ENCODE results near the gene ADIPOR2. TPM values are rescaled to one million over a fixed set of nuclear protein-coding genes. Genes with fewer than 3 reads are reported as not detected.

Gene ADIPOR2
- total and polyA plus RNA-seq, 2 experiments from 2014 or later: 5.8 to 25.7 TPM

DNA sequence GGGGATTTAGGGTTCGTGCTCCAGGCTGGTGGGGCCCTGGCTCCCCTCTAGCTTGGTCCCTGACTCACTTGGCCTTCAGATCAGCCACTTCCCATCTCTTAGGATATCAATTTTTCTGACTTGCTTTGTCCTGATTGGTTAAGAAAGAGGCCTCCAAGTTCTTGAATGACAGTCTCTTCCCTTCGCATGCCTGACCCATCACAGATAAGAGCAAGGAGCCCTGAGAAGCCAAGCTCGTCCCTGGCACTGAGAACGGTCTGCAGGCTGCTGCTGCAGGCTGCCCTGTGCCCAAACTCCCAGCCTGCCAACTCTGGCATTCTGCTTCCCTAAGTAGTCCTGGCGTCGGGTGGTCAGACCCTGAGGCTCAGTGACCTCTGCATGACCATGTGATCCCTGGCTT, 128.7 kb downstream of the ADIPOR2 start:
- H3K36me3 ChIP-seq: no peaks in the 10 kb centered on the region
- H3K27me3 ChIP-seq: peaks cover 41% of the 10 kb centered on the region
- H3K4me1 ChIP-seq (ENCODE audit: low read depth): peaks cover 11% of the 10 kb centered on the region
- no peak overlapping the region for H3K4me3 ChIP-seq
- TF ChIP-seq, protein P1, sequence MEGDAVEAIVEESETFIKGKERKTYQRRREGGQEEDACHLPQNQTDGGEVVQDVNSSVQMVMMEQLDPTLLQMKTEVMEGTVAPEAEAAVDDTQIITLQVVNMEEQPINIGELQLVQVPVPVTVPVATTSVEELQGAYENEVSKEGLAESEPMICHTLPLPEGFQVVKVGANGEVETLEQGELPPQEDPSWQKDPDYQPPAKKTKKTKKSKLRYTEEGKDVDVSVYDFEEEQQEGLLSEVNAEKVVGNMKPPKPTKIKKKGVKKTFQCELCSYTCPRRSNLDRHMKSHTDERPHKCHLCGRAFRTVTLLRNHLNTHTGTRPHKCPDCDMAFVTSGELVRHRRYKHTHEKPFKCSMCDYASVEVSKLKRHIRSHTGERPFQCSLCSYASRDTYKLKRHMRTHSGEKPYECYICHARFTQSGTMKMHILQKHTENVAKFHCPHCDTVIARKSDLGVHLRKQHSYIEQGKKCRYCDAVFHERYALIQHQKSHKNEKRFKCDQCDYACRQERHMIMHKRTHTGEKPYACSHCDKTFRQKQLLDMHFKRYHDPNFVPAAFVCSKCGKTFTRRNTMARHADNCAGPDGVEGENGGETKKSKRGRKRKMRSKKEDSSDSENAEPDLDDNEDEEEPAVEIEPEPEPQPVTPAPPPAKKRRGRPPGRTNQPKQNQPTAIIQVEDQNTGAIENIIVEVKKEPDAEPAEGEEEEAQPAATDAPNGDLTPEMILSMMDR (IDR thresholded peaks at IDR 0.05; ENCODE audit: low read depth, low read length): no peak
- no peak overlapping the region for H3K27ac ChIP-seq
- no peaks in the 10 kb centered on the region for H3K9me3 ChIP-seq (ENCODE audit: low read depth)
- no peak for DNase-seq (ENCODE audit: low read depth in 1 of 2, low spot score in 1 of 2)

DNA sequence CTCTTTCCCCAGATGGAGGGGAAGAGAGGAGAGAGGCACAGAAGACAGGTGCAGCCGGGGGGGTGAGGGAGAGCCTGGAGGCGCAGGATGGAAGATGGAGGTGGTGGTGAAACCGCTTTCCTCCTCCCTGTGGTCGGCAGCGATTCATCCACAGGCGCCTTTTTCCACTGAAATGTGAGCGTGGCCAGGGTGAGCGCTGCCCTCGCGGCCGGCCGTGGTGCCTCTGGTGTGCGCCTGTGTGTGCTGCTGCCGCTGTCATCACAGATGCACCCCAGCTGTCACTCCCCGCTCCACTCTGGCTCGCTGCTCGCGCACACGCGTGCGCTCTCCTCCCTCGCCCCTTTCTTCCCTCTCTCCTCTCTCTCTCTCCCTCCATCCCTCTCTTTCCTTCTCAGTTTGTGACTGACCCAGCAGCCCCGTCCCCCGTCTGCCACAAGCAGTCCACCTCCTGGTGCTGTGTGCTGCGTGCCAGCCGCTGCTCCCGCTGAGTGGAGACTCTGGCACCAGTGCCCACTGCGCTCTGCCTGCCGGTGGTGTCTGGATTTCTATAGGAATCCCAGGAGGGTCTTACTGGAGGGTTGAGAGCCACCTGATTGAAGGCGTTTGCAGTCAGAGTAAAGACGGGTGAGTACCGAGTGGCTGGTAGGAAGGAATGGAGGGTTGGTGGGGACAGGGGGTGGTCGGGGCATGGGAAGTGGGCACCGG, 129.5 kb downstream of the ADIPOR2 start, which contains the start of gene LRTM2:
Gene LRTM2 (plus strand): TSS at position 375 of the 705 bp plus-strand sequence. CDS start 7,584 bp downstream, outside the sequence.
- no peaks in the 10 kb centered on the region for H3K9me3 ChIP-seq (ENCODE audit: low read depth)
- H3K4me1 ChIP-seq (ENCODE audit: low read depth): peaks cover 11% of the 10 kb centered on the region
- TF ChIP-seq, protein P1 (IDR thresholded peaks at IDR 0.05; ENCODE audit: low read depth, low read length): no peak
- H3K4me3 ChIP-seq: no peak within 1 kb of the TSS
- H3K27ac ChIP-seq: no peak within 1 kb of the TSS
- peaks cover 41% of the 10 kb centered on the region for H3K27me3 ChIP-seq
- no peaks in the 10 kb centered on the region for H3K36me3 ChIP-seq
- DNase-seq (ENCODE audit: low read depth in 1 of 2, low spot score in 1 of 2): no peak

DNA sequence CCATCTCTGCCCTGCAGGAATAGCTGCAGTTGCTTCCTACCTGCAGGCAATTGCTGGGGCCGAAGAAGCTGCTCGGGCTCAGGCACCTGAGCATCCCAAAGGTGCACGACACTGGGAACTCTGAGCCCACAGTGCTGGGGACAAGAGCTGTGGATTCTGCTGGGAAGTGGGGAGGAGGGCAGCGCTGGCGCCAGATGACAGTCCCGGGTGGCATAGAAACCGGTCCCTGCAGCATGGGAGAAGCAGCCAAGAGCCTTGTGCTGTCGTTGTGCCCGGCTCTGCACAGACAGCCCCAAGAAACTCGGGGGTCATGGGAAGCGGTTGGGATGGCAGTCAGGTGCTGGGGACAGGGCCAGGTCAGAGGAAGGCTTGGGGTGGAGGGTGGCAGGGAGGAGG, 130.0 kb downstream of the ADIPOR2 start:
- TF ChIP-seq, protein P1 (IDR thresholded peaks at IDR 0.05; ENCODE audit: low read depth, low read length): no peak
- peaks cover 41% of the 10 kb centered on the region for H3K27me3 ChIP-seq
- DNase-seq (ENCODE audit: low read depth in 1 of 2, low spot score in 1 of 2): no peak
- no peaks in the 10 kb centered on the region for H3K36me3 ChIP-seq
- peaks cover 11% of the 10 kb centered on the region for H3K4me1 ChIP-seq (ENCODE audit: low read depth)
- no peak overlapping the region for H3K27ac ChIP-seq
- no peak overlapping the region for H3K4me3 ChIP-seq
- H3K9me3 ChIP-seq (ENCODE audit: low read depth): no peaks in the 10 kb centered on the region

DNA sequence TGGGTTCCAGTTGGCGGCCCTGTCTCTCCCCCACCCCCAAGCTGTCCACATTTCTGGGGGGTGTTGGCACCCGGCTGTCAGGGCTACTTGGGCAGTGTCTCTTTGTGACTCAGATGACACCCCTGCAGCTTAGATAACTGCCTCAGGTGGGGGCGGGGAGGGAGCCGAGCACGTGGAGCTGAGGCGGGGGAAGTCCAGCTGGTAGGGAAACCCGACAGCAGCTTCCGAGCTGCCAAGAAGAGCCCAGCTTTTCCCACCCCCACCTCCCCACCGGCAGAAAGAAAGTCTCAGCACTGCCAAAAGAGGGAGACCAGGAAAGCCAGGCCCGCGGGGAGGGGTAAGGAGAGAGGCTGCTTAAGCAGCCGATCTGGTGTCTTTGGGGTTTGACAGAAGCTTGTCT, 130.9 kb downstream of the ADIPOR2 start:
- no peak overlapping the region for H3K27ac ChIP-seq
- TF ChIP-seq, protein P1 (IDR thresholded peaks at IDR 0.05; ENCODE audit: low read depth, low read length): no peak
- peak in 1 of 2 donors; percentile 25 for DNase-seq (ENCODE audit: low read depth in 1 of 2, low spot score in 1 of 2)
- H3K9me3 ChIP-seq (ENCODE audit: low read depth): no peaks in the 10 kb centered on the region
- H3K36me3 ChIP-seq: no peaks in the 10 kb centered on the region
- peaks cover 41% of the 10 kb centered on the region for H3K27me3 ChIP-seq
- H3K4me1 ChIP-seq (ENCODE audit: low read depth): peaks cover 11% of the 10 kb centered on the region
- H3K4me3 ChIP-seq: no peak overlapping the region

DNA sequence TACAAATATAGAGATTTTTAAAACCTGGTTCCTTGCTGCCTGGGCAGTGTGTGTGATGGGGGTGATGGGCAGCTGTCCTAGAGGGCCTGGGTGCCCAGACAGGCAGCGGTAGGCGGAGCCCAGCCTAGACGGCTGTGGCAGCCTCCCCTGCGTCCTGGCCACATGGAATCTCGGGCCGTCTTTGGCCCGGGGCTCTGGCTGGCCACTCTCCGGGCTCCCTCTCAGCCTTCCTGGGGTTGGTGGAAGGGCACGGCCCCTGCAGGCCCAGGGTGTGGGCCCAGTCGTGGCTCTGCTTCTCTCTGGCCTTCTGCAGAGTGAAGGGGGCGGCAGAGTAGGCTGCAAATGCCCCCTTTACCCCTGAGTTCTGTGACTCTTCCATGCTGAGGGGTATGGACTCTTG, 131.8 kb downstream of the ADIPOR2 start:
- no peak overlapping the region for H3K4me3 ChIP-seq
- peaks cover 11% of the 10 kb centered on the region for H3K4me1 ChIP-seq (ENCODE audit: low read depth)
- TF ChIP-seq, protein P1 (IDR thresholded peaks at IDR 0.05; ENCODE audit: low read depth, low read length): no peak
- peaks cover 41% of the 10 kb centered on the region for H3K27me3 ChIP-seq
- H3K27ac ChIP-seq: no peak overlapping the region
- H3K9me3 ChIP-seq (ENCODE audit: low read depth): no peaks in the 10 kb centered on the region
- no peaks in the 10 kb centered on the region for H3K36me3 ChIP-seq
- DNase-seq (ENCODE audit: low read depth in 1 of 2, low spot score in 1 of 2): no peak
